Activated naive CD4-positive, alpha-beta T cell treated with anti-CD3 and anti-CD28 coated beads, Interleukin-2, amount 50 U/mL, for 72 hours (primary cell): ENCODE results near the gene BRI3. TPM values are rescaled to one million over a fixed set of nuclear protein-coding genes. Genes with fewer than 3 reads are reported as not detected.
"Not testable (repeated sequence)": the region's sequence is repeated elsewhere in the genome, so short reads cannot be mapped to it uniquely, and the experiment has no call there.

Experiments
- ATAC-seq, 2 donors: fragments of 150-1000 bp; cut with Tn5 transposase; 2 replicates each; pipeline ENCODE4 v1.10.0; 2021; ENCODE audit warnings: mild to moderate bottlenecking in 2 of 2, moderate library complexity in 2 of 2
- DNase-seq, 2 donors: peaks; one replicate each; pipeline ENCODE4 v3.0.0; 2021 to 2022; ENCODE audit warnings: low spot score in 2 of 2
- H3K27ac Mint-ChIP-seq, 2 donors: one replicate each; pipeline ENCODE4 v1.8.0; 2022; ENCODE audit warnings: mild to moderate bottlenecking in 2 of 2, mixed read lengths in 2 of 2
- H3K36me3 Mint-ChIP-seq, 2 donors: one replicate each; pipeline ENCODE4 v1.8.0; 2022; ENCODE audit warnings: mixed read lengths in 2 of 2
- H3K9me3 Mint-ChIP-seq, 2 donors: one replicate each; pipeline ENCODE4 v1.8.0; 2022; ENCODE audit warnings: mixed read lengths in 2 of 2
- total RNA-seq, 2 donors: library from RNA; stranded (reverse); gene quantifications; one replicate each; pipeline ENCODE4 v1.2.3, GENCODE V29; 2022

Gene BRI3
- total RNA-seq, 2 donors from 2014 or later = 50.0 to 66.4 TPM

DNA sequence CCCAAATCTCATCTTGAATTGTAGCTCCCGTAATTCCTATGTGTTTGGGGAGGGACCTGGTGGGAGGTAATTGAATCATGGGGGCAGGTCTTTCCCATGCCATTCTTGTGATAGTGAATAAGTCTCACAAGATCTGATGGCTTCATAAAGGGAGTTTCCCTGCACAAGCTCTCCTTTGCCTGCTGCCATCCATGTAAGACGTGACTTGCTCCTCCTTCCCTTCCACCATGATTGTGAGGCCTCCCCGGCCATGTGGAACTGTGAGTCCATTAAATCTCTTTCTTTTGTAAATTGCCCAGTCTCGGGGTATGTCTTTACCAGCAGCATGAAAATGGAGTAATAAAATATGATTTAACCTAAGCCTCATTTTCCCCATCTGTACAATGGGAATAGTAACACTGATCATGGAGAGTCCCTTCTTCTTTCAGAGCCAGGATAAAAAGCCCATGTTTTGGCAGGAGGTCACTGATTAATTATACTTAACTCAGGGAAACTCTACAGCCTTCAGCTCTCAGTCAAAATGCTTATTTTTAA lies 34.6 kb downstream of the BRI3 start:
- H3K27ac Mint-ChIP-seq, ATAC-seq, H3K9me3 Mint-ChIP-seq, H3K36me3 Mint-ChIP-seq, DNase-seq: not testable (repeated sequence)

DNA sequence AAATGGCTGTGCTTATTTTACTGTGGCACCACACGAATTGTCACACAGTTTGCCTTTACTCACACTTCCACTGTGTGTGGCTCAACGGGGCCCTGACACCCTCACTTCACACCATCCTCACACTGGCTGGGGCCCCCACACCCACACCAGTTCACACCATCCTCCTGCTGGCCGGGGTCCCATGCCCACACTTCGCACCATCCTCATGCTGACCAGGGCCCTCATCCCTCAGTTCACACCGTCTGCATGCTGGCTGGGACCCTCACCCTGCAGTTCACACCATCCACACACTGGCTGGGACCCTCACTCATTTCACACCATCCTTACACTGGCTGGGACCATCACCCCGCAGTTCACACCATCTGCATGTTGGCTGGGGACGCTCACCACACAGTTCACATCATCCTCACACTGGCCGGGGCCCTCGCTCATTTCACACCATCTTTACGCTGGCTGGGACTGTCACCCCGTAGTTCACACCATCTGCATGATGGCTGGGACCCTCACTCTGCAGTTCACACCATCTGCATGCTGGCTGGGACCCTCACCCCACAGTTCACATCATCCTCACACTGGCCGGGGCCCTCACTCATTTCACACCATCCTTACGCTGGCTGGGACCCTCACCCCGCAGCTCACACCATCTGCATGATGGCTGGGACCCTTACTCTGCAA lies 36.0 kb downstream of the BRI3 start:
- Mint-ChIP-seq H3K9me3 (no peaks in the 10 kb centered on the region), H3K27ac (peak overlapping the region in 1 of 2 donors; percentile 38), H3K36me3 (no peaks in the 10 kb centered on the region)
- no peak for DNase-seq
- ATAC-seq = no peak

DNA sequence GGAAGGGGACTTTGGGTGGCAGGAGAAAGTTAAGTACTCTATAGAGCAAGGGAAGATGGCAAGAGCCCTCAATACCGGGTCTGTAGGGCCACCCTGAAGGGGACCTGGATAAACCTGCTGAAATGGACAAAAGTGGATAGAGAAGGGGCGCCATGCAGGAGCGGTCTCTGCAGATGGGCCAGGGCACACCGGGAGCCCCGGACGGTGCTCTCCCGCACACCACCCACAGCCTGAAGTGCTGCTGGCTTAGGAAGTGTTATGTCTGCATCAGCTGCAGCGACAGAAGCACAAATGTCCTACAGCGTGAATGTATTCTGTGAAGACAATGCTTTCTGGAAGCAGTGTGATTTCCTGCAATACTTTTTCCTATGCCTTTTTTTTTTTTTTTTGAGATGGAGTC lies 37.7 kb downstream of the BRI3 start:
- ATAC-seq (no peak), DNase-seq (no peak)
- no peaks in the 10 kb centered on the region for H3K36me3 Mint-ChIP-seq
- no peaks in the 10 kb centered on the region for H3K9me3 Mint-ChIP-seq
- H3K27ac Mint-ChIP-seq = no peak overlapping the region

DNA sequence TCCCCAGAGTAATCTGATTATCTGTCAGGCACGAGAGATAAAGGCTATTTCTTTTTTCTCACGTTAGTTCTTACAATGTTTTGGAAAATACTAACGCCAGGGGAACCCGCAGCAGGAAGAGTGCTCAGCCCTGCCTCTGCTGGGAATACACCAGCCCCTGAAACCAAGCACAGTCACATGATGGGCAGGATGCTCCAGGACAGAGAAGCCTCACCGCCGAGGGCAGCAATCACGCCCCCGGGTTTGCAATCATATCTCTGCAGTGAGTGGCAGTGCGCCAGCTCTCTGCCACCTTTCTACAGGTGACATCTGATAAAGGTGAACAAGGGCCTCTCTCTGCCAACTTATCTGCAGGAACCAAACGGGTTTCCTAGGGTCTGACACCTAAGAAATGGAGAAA lies 39.8 kb downstream of the BRI3 start:
- ATAC-seq (no peak), DNase-seq (no peak)
- H3K9me3 Mint-ChIP-seq = no peaks in the 10 kb centered on the region
- H3K36me3 Mint-ChIP-seq = no peaks in the 10 kb centered on the region
- no peak overlapping the region for H3K27ac Mint-ChIP-seq

DNA sequence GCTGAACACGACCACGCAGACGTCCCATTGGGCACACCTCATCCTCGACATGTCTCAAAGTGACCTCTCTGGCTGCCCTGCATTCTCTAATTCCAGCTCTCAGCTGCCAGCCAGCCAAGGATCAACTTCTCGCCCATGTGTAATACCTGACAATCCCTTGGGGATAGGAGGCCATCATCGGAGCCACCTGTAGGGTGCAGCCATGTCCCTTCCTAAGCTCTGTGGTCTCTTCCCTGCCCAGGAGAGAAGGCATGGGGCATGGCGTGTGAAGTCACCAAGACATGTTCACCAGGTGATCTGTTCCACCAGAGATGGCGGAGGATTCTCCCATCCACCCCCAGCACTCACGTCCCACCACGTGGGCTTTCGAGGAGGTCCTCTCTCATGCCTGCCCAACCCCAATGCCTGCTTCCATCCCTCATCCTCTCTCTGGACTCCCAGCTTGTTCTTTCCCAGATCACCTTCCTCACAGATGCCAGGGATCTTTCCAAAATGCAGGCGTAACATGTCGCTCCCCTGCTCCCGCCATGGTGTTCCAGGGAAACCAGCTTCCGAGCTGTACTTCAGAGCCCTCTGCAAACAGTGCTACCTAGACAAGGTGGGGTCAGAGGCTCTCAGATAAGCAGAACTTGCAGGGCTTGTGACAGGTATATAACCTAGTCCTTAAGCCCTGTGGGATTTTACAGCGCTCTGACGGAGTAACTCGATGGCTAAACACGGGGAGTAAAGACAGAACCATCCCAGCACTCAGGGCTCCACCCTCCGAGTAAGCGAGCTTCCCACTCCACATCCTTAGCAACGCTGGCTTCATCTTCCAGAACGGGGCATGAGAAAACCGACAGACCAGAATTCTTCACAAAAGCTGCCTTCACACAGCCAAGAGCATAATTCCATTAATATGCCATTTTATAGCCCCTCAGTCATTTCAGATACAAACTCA lies 41.1 kb downstream of the BRI3 start:
- Mint-ChIP-seq H3K9me3 (no peaks in the 10 kb centered on the region), H3K36me3 (no peaks in the 10 kb centered on the region)

DNA sequence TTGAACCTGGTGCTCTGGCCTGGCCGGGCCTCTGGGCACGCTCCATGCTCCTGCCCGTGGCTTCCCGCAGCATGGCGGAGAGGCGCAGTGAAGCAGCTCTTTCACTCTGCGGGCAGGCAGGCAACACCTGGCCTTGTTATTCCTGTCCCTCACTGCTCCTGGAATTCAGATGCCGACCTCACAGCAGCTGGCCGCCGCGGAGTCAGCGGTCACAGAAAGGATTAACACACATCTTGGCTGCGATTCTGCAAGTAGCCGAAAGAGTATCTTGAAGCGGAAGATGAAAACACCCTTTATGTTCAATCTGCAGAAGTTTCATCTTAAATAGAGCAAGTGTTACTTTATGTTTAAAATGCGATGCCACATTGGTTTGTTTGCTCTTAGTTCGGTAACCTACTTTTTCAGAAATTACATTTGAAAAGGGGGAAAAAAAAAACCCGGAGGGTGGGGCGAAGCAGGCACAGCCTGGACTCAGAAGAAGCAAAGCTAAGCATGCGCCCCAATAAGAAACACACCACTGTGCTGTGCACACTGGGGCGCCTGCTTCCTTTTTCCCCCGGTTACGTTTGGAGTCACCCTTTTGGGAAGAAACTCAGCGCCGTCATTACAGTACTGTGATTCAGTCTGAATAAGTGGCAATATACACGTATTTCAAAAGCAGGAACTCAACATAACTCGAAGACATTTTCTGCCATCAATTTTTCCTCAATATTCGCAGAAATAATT lies 42.3 kb downstream of the BRI3 start:
- ATAC-seq = peak in 1 of 2 donors; percentile 34
- Mint-ChIP-seq H3K9me3 (no peaks in the 10 kb centered on the region), H3K27ac (no peak overlapping the region), H3K36me3 (no peaks in the 10 kb centered on the region)
- no peak for DNase-seq

More for the DNA sequence above, 41.1 kb downstream of the BRI3 start:
- H3K27ac Mint-ChIP-seq = no peak overlapping the region
- no peak for ATAC-seq
- no peak for DNase-seq

DNA sequence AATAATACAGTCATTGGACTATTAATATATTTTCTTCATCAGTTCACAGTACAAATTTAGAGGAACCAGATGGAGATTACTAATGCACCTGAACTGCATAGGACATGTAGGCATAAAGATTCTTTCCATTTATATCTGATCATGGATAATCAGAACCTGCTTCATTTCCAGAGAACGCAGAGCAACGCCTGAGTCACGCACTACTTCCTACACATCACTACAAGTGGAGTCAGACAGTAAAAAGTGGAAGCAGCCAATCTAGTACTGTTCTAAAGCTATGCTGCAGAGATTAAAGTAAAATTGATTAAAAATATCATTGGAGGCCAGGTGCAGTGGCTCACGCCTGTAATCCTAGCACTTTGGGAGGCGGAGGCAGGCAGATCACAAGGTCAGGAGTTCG lies 43.3 kb downstream of the BRI3 start:
- Mint-ChIP-seq H3K27ac (no peak overlapping the region), H3K36me3 (no peaks in the 10 kb centered on the region), H3K9me3 (no peaks in the 10 kb centered on the region)
- DNase-seq (no peak), ATAC-seq (no peak)

DNA sequence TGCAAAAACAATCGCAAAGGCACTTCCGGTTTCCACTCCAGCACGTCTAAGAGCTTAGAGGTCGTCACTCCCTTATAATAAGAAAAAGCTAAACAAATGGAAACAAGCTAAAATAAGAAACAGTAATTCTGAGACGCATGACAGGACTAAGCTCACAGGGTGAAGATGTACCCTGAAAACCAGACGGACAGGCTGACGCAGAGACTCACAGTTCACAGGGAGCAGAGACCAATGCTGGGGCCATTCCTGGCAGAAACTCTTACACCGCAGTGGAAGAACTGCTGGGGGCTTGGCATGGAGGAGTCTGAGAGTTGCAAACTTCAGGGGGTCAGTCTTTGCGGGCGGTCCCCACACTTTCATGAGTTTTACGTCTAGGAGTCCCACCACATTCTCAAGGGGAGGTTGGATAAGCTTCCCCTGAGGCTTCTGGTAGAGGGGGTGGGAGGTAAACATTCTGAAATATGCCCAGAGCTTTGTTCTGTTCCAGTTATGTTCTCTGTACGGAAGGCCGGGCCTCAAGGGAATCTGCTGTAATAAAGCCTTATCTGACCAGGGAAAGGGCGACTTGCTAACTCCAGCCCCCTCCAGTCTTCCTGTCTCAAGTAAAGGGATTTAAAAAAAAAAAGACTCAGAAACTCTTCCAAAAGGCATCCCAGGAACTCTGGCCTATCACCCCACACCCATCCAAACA lies 47.8 kb downstream of the BRI3 start:
- Mint-ChIP-seq H3K27ac (peak overlapping the region in 1 of 2 donors; percentile 65), H3K9me3 (peaks cover 0 to 8% of the 10 kb centered on the region in 2 donors), H3K36me3 (peaks cover 0 to 4% of the 10 kb centered on the region in 2 donors)
- DNase-seq (no peak), ATAC-seq (no peak)

DNA sequence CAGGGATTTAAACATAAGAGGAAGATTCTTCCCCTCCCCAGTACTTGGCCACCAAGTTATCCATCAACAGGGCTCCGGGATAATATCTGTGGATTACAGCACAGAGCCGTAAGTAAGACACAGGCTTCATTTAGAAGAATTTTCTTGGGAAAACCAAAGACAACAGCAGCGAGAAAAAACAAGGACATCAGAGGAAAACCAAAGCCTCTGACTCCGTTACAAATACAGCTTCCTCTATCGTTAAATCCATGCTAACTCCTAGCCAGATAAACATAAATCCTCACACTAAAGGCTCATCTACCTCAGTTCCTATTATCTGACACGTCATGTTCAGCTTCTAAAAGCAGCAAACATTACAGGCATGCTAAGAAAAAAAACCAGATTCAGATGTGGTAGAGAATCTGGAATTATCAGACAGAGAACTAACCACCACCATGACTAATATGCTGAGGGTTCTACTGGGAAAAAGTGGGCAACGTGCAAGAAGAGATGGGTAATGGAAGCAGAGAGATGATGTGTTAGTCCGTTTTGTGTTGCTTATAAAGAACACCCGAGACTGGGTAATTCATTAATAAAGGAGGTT lies 48.4 kb downstream of the BRI3 start:
- Mint-ChIP-seq H3K27ac (peak overlapping the region in 1 of 2 donors; percentile 24), H3K36me3 (peaks cover 0 to 4% of the 10 kb centered on the region in 2 donors), H3K9me3 (peaks cover 0 to 8% of the 10 kb centered on the region in 2 donors)
- no peak for ATAC-seq
- no peak for DNase-seq

DNA sequence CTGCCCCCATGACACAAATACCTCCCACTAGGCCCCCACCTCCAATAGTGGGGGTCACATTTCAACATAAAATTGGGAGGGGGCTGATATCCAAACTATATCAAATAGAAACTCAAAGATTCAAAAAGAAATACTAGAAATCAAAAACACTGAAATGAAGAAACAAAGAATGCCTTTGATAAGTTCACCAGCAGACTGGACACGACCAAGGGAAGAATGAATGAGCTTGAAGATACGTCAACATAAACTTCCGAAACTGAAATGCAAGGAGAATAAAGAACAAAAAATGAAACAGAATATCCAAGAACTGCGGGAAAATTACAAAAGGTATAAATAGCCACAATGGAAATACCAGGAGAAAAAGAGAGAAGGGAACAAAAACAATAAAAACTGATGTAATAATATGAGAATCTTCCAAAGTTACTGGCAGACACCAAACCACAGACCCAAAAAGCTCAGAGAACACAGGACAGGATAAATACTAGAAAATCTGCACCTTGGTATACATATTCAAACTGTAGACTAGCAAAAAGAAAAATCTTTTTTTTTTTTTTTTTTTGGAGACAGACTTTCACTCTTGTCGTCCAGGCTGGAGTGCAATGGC lies 49.5 kb downstream of the BRI3 start:
- ATAC-seq (no peak), DNase-seq (no peak)
- H3K36me3 Mint-ChIP-seq = peaks cover 0 to 4% of the 10 kb centered on the region in 2 donors
- peaks cover 0 to 8% of the 10 kb centered on the region in 2 donors for H3K9me3 Mint-ChIP-seq
- no peak overlapping the region for H3K27ac Mint-ChIP-seq

DNA sequence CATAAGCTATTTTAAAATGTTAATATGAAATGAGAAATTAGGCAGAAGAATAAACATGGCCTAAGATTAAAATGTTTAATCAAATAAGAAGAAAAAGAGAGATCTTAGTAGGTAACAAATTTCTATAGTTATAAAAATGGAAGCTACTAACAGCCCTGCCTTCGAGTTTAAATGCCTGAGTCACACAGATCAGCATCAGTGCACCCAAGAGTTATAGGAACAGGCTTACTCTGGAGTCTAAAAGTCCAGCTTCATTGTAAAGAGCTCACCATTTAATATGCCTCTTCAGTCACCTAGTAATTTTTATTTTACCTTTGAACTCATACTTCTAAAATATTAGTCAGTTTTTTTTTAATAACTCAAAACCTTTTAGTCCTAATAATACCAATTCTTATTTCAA lies 52.6 kb downstream of the BRI3 start:
- DNase-seq = no peak
- H3K27ac Mint-ChIP-seq = no peak overlapping the region
- no peak for ATAC-seq
- H3K36me3 Mint-ChIP-seq = peaks cover 0 to 4% of the 10 kb centered on the region in 2 donors
- peaks cover 0 to 8% of the 10 kb centered on the region in 2 donors for H3K9me3 Mint-ChIP-seq

DNA sequence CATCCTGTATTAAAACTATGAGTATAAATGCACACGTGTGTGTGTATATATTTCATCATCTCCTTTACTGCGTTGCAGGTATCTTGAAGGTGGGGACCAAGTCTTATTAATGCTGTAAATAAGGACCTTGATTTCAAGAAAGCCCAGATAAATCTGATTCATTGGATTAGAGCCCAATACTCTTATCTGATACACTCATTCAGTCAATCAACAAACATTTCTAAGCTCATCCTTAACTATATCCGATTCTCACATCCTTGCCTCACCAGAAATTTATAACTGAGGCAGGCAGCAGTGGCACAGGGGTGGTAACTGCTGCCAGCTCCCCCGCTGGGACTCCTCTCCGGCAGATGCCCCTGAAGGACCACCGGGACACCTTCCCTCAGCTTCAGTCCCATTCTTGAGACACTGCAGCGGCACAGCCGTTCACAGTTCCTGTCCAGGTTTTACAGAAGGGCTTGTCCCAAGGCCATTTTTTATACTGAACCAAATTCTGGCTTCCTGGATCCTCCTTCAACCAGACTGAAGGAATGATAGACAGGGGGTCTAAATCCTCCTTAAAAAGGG lies 54.0 kb downstream of the BRI3 start:
- Mint-ChIP-seq H3K9me3 (peaks cover 0 to 14% of the 10 kb centered on the region in 2 donors), H3K36me3 (peaks cover 0 to 4% of the 10 kb centered on the region in 2 donors), H3K27ac (no peak overlapping the region)
- no peak for DNase-seq
- ATAC-seq = no peak

DNA sequence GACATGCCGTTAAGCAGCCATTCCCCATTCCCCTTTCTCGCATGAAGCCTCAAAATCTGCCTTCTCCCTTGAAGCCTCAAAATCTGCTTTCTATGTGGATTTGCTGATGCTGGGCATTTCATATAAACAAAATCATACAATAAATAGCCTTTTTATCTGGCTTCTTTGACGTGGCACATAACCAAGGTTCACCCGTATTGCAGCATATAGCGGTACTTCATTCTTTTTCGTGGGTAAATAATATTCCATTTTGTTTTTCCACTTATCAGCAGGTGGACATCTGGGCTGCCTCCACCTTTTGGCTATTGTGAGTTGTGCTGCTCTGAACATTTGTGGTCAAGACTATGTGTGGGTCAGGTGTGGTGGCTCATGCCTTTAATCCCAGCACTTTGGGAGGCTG lies 57.0 kb downstream of the BRI3 start:
- Mint-ChIP-seq H3K36me3 (no peaks in the 10 kb centered on the region), H3K9me3 (peaks cover 0 to 5% of the 10 kb centered on the region in 2 donors), H3K27ac (no peak overlapping the region)
- ATAC-seq (no peak), DNase-seq (no peak)

DNA sequence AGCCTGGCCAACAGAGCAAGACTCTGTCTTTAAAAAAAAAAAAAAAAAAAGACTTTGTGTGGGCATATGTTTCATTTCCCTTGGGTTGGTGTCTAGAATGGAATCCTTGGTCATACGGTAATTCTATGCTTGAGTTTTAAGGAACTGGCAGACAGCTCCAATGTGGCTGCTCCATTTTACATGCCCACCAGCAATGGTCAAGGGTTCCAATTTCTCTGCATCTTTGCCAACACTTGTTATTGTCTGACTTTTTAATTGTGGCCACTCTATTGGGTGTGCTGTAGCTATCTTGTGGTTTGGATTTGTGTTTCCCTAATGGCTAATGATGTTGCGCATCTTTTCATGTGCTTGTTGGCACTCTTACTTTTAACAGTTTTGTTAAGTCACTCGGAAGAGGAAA lies 57.6 kb downstream of the BRI3 start:
- Mint-ChIP-seq H3K36me3 (no peaks in the 10 kb centered on the region), H3K27ac (no peak overlapping the region), H3K9me3 (peaks cover 0 to 5% of the 10 kb centered on the region in 2 donors)
- DNase-seq (no peak), ATAC-seq (no peak)

DNA sequence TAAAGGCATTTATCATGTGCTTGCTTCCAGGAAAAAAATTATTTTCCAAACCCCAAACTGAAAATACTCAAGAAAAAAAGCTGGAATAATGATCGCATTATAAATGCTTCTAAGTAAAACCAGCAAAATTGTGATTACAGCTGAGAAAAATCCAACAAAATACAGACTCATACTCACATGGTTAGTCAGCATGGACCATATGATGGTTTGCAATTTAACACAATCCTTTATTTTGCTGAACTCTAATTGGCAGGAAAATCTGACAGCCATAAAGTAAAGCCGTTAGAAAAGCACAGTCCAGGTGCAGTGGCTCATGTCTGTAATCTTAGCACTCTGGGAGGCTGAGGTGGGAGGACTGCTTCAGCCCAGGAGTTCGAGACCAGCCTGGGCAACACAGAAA lies 59.6 kb downstream of the BRI3 start:
- Mint-ChIP-seq H3K36me3 (no peaks in the 10 kb centered on the region), H3K27ac (no peak overlapping the region), H3K9me3 (peaks cover 0 to 5% of the 10 kb centered on the region in 2 donors)

More for the DNA sequence above, 59.6 kb downstream of the BRI3 start:
- DNase-seq (no peak), ATAC-seq (no peak)
